ENCODE data around the gene SNX19. TPM values are rescaled to one million over a fixed set of nuclear protein-coding genes. Genes with fewer than 3 reads are reported as not detected.

SNX19 gene
- total RNA-seq, 4 donors from 2014 or later: 89.8 to 193 (median 137) TPM

DNA sequence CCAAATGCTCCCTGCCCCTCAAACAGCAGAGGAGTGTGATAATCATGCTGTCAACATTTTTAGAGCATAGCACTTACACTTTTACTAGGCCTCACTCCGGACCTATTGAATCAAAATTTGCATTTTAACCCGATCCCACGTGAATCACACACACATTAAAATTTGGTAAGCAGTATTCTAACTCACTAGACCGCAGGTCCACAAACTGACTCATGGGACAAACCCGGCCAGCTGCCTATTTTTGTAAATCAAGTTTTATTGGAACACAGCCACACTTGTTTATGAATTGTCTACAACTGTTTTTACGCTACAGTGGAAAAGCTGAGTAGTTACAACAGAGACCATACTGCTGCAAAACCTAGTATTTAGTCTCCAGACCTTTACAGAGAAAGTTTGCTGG is 43.3 kb downstream of the SNX19 start:
- intact Hi-C loops (cut with DNase I; ENCODE audit: low total_unique reads): no loop called here

DNA sequence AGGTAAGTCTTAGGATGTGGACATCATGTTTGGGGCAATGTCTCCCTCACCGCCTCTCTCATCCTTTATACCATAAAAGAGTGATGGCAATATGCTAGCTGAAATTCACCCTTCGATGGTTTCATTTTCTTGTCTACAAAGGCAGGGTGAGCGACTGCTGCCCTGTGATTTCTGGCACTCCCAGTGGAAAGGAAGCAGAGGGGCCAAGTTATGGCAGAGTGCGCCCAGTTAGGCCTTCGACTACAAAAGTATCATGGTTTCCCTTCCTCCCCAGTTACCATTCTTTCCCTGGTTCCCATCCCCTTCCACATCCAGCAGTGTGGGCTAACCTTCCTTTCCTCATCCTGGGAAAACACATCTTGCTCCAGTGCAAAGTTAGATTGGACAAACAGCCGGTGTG is 43.8 kb downstream of the SNX19 start:
- in situ Hi-C loops (cut with MboI; ENCODE audit: low pct_ligation_motif_present in 1 of 4, low pct_unique_long_range_greater_than_20kb in 1 of 4, low sequenced_read_pairs in 3 of 4): loop anchor here (25.0 kb wide), 1 partner anchor 660 kb away; no protein-coding TSS in a partner anchor
- peak overlapping the region in 3 of 4 donors; percentile 8 to 23 (median 13) for H3K27ac ChIP-seq
- H3K9me3 ChIP-seq: no peaks in the 10 kb centered on the region
- TF ChIP-seq, protein P1, sequence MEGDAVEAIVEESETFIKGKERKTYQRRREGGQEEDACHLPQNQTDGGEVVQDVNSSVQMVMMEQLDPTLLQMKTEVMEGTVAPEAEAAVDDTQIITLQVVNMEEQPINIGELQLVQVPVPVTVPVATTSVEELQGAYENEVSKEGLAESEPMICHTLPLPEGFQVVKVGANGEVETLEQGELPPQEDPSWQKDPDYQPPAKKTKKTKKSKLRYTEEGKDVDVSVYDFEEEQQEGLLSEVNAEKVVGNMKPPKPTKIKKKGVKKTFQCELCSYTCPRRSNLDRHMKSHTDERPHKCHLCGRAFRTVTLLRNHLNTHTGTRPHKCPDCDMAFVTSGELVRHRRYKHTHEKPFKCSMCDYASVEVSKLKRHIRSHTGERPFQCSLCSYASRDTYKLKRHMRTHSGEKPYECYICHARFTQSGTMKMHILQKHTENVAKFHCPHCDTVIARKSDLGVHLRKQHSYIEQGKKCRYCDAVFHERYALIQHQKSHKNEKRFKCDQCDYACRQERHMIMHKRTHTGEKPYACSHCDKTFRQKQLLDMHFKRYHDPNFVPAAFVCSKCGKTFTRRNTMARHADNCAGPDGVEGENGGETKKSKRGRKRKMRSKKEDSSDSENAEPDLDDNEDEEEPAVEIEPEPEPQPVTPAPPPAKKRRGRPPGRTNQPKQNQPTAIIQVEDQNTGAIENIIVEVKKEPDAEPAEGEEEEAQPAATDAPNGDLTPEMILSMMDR (IDR thresholded peaks at IDR 0.05): no peak
- TF ChIP-seq EP300 (IDR thresholded peaks at IDR 0.05; ENCODE audit: low read depth) (no peak), POLR2AphosphoS5 (IDR thresholded peaks at IDR 0.05) (no peak), POLR2A (IDR thresholded peaks at IDR 0.05) (no peak)
- H3K4me1 ChIP-seq: peaks cover 0 to 4% (median 2%) of the 10 kb centered on the region in 4 donors
- intact Hi-C loops (cut with DNase I; ENCODE audit: low total_unique reads): no loop called here
- 79 to 100% methylated on average over 1 to 6 of the region's 6 CpGs for WGBS, 2 donors (ENCODE audit: low coverage in 1 of 2)
- DNase-seq: no peak
- H3K36me3 ChIP-seq: peaks cover 0 to 12% (median 4%) of the 10 kb centered on the region in 4 donors
- no peaks in the 10 kb centered on the region for H3K27me3 ChIP-seq
- no peak overlapping the region for H3K4me3 ChIP-seq

More for the DNA sequence above, 43.3 kb downstream of the SNX19 start:
- DNase-seq: no peak
- no peaks in the 10 kb centered on the region for H3K27me3 ChIP-seq
- H3K27ac ChIP-seq: peak overlapping the region in 3 of 4 donors; percentile 8 to 23 (median 13)
- peaks cover 0 to 17% (median 6%) of the 10 kb centered on the region in 4 donors for H3K36me3 ChIP-seq
- no peaks in the 10 kb centered on the region for H3K9me3 ChIP-seq
- peaks cover 0 to 4% (median 2%) of the 10 kb centered on the region in 4 donors for H3K4me1 ChIP-seq
- no peak overlapping the region for H3K4me3 ChIP-seq
- no peak for TF ChIP-seq POLR2A (IDR thresholded peaks at IDR 0.05)
- no peak for TF ChIP-seq POLR2AphosphoS5 (IDR thresholded peaks at IDR 0.05)
- no peak for TF ChIP-seq EP300 (IDR thresholded peaks at IDR 0.05; ENCODE audit: low read depth)
- TF ChIP-seq, protein P1 (IDR thresholded peaks at IDR 0.05): no peak
- WGBS, 2 donors (ENCODE audit: low coverage in 1 of 2): 69 to 78% methylated on average over 5 to 6 of the region's 6 CpGs
- in situ Hi-C loops (cut with MboI; ENCODE audit: low pct_ligation_motif_present in 1 of 4, low pct_unique_long_range_greater_than_20kb in 1 of 4, low sequenced_read_pairs in 3 of 4): loop anchor here (25.0 kb wide), 1 partner anchor 661 kb away; no protein-coding TSS in a partner anchor

DNA sequence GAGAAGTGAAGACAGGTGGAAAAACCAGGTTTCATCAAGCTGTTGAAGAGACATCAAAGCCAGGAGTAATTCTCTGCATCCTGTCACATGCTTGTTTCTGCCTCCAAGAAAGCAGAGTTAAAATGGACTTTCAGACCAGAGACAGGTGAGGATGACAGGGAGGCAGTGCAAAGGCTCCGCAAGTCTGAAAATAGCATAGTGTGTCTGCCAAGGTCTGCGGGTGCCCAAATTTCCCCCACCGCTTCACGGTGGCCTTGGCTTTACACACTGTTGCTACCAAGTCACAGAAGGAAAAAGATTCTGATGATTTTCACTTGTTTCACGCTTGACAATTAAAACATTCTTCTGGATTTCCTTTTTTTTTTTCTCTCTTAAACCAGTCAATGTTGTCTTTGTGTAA is 44.2 kb downstream of the SNX19 start:
- no peak for TF ChIP-seq POLR2AphosphoS5 (IDR thresholded peaks at IDR 0.05)
- TF ChIP-seq, protein P1 (IDR thresholded peaks at IDR 0.05): no peak
- TF ChIP-seq POLR2A (IDR thresholded peaks at IDR 0.05): no peak
- no peak for TF ChIP-seq EP300 (IDR thresholded peaks at IDR 0.05; ENCODE audit: low read depth)
- in situ Hi-C loops (cut with MboI; ENCODE audit: low pct_ligation_motif_present in 1 of 4, low pct_unique_long_range_greater_than_20kb in 1 of 4, low sequenced_read_pairs in 3 of 4): loop anchor here (25.0 kb wide), 1 partner anchor 660 kb away; no protein-coding TSS in a partner anchor
- Histone ChIP-seq H3K36me3 (peaks cover 0 to 11% (median 2%) of the 10 kb centered on the region in 4 donors), H3K4me1 (peaks cover 0 to 4% (median 2%) of the 10 kb centered on the region in 4 donors), H3K27ac (peak overlapping the region in 1 of 4 donors; percentile 23), H3K27me3 (no peaks in the 10 kb centered on the region), H3K4me3 (no peak overlapping the region), H3K9me3 (no peaks in the 10 kb centered on the region)
- DNase-seq: no peak
- intact Hi-C loops (cut with DNase I; ENCODE audit: low total_unique reads): no loop called here
- 91 to 92% methylated on average over 5 of the region's 5 CpGs for WGBS, 2 donors (ENCODE audit: low coverage in 1 of 2)

DNA sequence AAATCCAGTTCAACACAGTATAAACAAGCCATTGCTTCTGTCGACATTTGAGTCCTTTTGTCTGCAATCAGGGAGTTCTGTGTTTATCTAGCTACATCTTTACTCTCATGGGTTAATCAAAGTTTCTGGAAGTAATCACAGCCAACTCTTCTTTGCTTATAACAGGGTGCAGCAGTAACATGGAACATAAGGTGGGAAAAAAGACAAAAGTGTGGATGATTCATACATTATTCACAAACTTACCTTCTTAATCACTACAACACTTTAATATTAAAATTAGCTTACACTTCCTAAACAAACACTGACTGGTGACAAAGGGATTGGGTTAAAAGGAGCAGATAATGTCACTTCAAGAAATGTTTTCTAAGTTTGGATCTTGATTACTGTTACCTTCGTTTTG is 44.7 kb downstream of the SNX19 start:
- Histone ChIP-seq H3K27ac (peak overlapping the region in 1 of 4 donors; percentile 23), H3K4me1 (peaks cover 0 to 4% (median 2%) of the 10 kb centered on the region in 4 donors), H3K9me3 (no peaks in the 10 kb centered on the region), H3K27me3 (no peaks in the 10 kb centered on the region), H3K4me3 (no peak overlapping the region), H3K36me3 (peaks cover 0 to 11% (median 0%) of the 10 kb centered on the region in 4 donors)
- intact Hi-C loops (cut with DNase I; ENCODE audit: low total_unique reads): no loop called here
- in situ Hi-C loops (cut with MboI; ENCODE audit: low pct_ligation_motif_present in 1 of 4, low pct_unique_long_range_greater_than_20kb in 1 of 4, low sequenced_read_pairs in 3 of 4): loop anchor here (25.0 kb wide), 1 partner anchor 659 kb away; no protein-coding TSS in a partner anchor
- WGBS, 2 donors (ENCODE audit: low coverage in 1 of 2): 57 to 74% methylated on average over 2 of the region's 2 CpGs
- TF ChIP-seq POLR2AphosphoS5 (IDR thresholded peaks at IDR 0.05): no peak
- TF ChIP-seq EP300 (IDR thresholded peaks at IDR 0.05; ENCODE audit: low read depth): no peak
- no peak for TF ChIP-seq POLR2A (IDR thresholded peaks at IDR 0.05)
- TF ChIP-seq, protein P1 (IDR thresholded peaks at IDR 0.05): no peak
- DNase-seq: no peak
